Hindlimb muscle (tissue), 1 donor: Measurements from ENCODE around the gene MSGN1. TPM values are rescaled to one million over a fixed set of nuclear protein-coding genes. Genes with fewer than 3 reads are reported as not detected.
"Not testable (repeated sequence)": the region's sequence is repeated elsewhere in the genome, so short reads cannot be mapped to it uniquely, and the experiment has no call there.

Experiments used
- DNase-seq: peaks from one replicate; pipeline ENCODE4 v3.0.0-alpha.2; 2013
- polyA plus RNA-seq: library from polyadenylated mRNA; unstranded; fragments of 120-200 nt; gene quantifications from one replicate; pipeline ENCODE4 v1.2.1, GENCODE V29; 2013; ENCODE audit not compliant: insufficient read length

Gene MSGN1
- polyA plus RNA-seq, 1 donor = 3.1 TPM

GRCh38 chr2:17805717-17806363 lies 10.4 kb upstream of the MSGN1 start:
- no peak for DNase-seq

GRCh38 chr2:17813010-17813741 lies 3.1 kb upstream of the MSGN1 start:
- no peak for DNase-seq

GRCh38 chr2:17813742-17814473 lies 2.4 kb upstream of the MSGN1 start:
- DNase-seq = no peak

GRCh38 chr2:17814601-17815000 lies 1.7 kb upstream of the MSGN1 start:
- no peak for DNase-seq

- DNase-seq = no peak
Measured at GRCh38 chr2:17815468-17816184, 634 bp upstream of the MSGN1 start.

GRCh38 chr2:17818235-17818815 lies 2.1 kb downstream of the MSGN1 start:
- DNase-seq = no peak

GRCh38 chr2:17821080-17821479 lies 4.8 kb downstream of the MSGN1 start:
- no peak for DNase-seq

GRCh38 chr2:17821535-17822444 lies 5.5 kb downstream of the MSGN1 start:
- DNase-seq = no peak

- no peak for DNase-seq
Measured at GRCh38 chr2:17822445-17823117, 6.3 kb downstream of the MSGN1 start.

- DNase-seq = not testable (repeated sequence)
Measured at GRCh38 chr2:17823646-17824045, 7.4 kb downstream of the MSGN1 start.

GRCh38 chr2:17827316-17827715 lies 11.1 kb downstream of the MSGN1 start:
- no peak for DNase-seq

GRCh38 chr2:17827785-17828184 lies 11.5 kb downstream of the MSGN1 start:
- no peak for DNase-seq

- DNase-seq = peak; percentile 75
Measured at GRCh38 chr2:17830053-17831034, 14.1 kb downstream of the MSGN1 start.

GRCh38 chr2:17835516-17835915 lies 19.3 kb downstream of the MSGN1 start:
- no peak for DNase-seq

- no peak for DNase-seq
Measured at GRCh38 chr2:17839959-17840358, 23.7 kb downstream of the MSGN1 start.

- no peak for DNase-seq
Measured at GRCh38 chr2:17843457-17843856, 27.2 kb downstream of the MSGN1 start.

GRCh38 chr2:17845806-17846205 lies 29.5 kb downstream of the MSGN1 start:
- DNase-seq = no peak

- no peak for DNase-seq
Measured at GRCh38 chr2:17846676-17847075, 30.4 kb downstream of the MSGN1 start.

- DNase-seq = no peak
Measured at GRCh38 chr2:17847236-17847635, 31.0 kb downstream of the MSGN1 start.

- no peak for DNase-seq
Measured at GRCh38 chr2:17849275-17849674, 33.0 kb downstream of the MSGN1 start.
